Activated CD8-positive, alpha-beta T cell treated with anti-CD3 and anti-CD28 coated beads for 36 hours (primary cell): ENCODE measurements around the gene MPND. TPM values are rescaled to one million over a fixed set of nuclear protein-coding genes. Genes with fewer than 3 reads are reported as not detected.

Experiments
- ATAC-seq: fragments of 200-7000 bp; cut with Tn5 transposase; one replicate; pipeline ENCODE4 v1.10.0; 2021; ENCODE audit warnings: mild to moderate bottlenecking, moderate library complexity
- CTCF ChIA-PET: fragments of 350-600 bp; sonication (Branson Sonifier 250); formaldehyde crosslinking; loops from one replicate; lab custom pipeline; 2021; ENCODE audit warnings: antibody characterized with exemption; lab: Charles Lee
- POLR2A ChIA-PET: fragments of 350-600 bp; sonication (Branson Sonifier 250); formaldehyde crosslinking; loops from one replicate; lab custom pipeline; 2021; ENCODE audit warnings: antibody characterized with exemption; lab: Charles Lee
- DNase-seq: peaks from one replicate; pipeline ENCODE4 v3.0.0-alpha.2; 2020
- H3K27ac Mint-ChIP-seq: one replicate; pipeline ENCODE4 v1.8.0; 2021; ENCODE audit warnings: mild to moderate bottlenecking, mixed read lengths
- H3K27me3 Mint-ChIP-seq: one replicate; pipeline ENCODE4 v1.8.0; 2021; ENCODE audit warnings: mixed read lengths
- H3K36me3 Mint-ChIP-seq: one replicate; pipeline ENCODE4 v1.8.0; 2021; ENCODE audit warnings: low read depth, mixed read lengths
- H3K4me1 Mint-ChIP-seq: one replicate; pipeline ENCODE4 v1.8.0; 2021; ENCODE audit warnings: low read depth, mixed read lengths
- H3K4me3 Mint-ChIP-seq: one replicate; pipeline ENCODE4 v1.8.0; 2021; ENCODE audit warnings: mild to moderate bottlenecking, moderate library complexity, mixed read lengths
- H3K9me3 Mint-ChIP-seq: one replicate; pipeline ENCODE4 v1.8.0; 2021; ENCODE audit warnings: mixed read lengths
- intact Hi-C: fragments of 100-400 bp; cut with micrococcal nuclease; formaldehyde crosslinking; loops from one replicate; pipeline ENCODE4 v1.10.0; 2022
- total RNA-seq, 2 experiments: library from RNA; stranded (reverse); gene quantifications; one replicate each; pipeline ENCODE4 v1.2.3, GENCODE V29; 2021
- TF ChIP-seq, protein P1 (sequence below): fragments of 200-600 bp; IDR thresholded peaks from one replicate; pipeline ENCODE4 v1.8.0; 2022; ENCODE audit warnings: antibody characterized with exemption, mild to moderate bottlenecking

The MPND gene
- total RNA-seq, 2 experiments from 2014 or later = 15.5 to 16.6 TPM

- Mint-ChIP-seq H3K4me3 (no peak overlapping the region), H3K27ac (no peak overlapping the region), H3K36me3 (peaks cover 13% of the 10 kb centered on the region), H3K4me1 (no peaks in the 10 kb centered on the region), H3K9me3 (peaks cover 16% of the 10 kb centered on the region), H3K27me3 (no peaks in the 10 kb centered on the region)
- ChIA-PET CTCF (interaction anchor here (0.5 to 4.0 kb wide), 7 partner anchors 16 to 187 kb away, joined by 3 to 26 read pairs (median 4); no protein-coding TSS in a partner anchor), POLR2A (interaction anchor here (1.0 to 2.3 kb wide), 5 partner anchors 15 to 33 kb away, joined by 3 to 8 read pairs (median 3); partner anchors contain the start of genes FSD1 and MPND)
- no peak for ATAC-seq
- DNase-seq = no peak
- TF ChIP-seq, protein P1, sequence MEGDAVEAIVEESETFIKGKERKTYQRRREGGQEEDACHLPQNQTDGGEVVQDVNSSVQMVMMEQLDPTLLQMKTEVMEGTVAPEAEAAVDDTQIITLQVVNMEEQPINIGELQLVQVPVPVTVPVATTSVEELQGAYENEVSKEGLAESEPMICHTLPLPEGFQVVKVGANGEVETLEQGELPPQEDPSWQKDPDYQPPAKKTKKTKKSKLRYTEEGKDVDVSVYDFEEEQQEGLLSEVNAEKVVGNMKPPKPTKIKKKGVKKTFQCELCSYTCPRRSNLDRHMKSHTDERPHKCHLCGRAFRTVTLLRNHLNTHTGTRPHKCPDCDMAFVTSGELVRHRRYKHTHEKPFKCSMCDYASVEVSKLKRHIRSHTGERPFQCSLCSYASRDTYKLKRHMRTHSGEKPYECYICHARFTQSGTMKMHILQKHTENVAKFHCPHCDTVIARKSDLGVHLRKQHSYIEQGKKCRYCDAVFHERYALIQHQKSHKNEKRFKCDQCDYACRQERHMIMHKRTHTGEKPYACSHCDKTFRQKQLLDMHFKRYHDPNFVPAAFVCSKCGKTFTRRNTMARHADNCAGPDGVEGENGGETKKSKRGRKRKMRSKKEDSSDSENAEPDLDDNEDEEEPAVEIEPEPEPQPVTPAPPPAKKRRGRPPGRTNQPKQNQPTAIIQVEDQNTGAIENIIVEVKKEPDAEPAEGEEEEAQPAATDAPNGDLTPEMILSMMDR = no peak
- intact Hi-C loops = no loop called here
Measured at GRCh38 chr19:4319067-4319718, 24.2 kb upstream of the MPND start.

DNA sequence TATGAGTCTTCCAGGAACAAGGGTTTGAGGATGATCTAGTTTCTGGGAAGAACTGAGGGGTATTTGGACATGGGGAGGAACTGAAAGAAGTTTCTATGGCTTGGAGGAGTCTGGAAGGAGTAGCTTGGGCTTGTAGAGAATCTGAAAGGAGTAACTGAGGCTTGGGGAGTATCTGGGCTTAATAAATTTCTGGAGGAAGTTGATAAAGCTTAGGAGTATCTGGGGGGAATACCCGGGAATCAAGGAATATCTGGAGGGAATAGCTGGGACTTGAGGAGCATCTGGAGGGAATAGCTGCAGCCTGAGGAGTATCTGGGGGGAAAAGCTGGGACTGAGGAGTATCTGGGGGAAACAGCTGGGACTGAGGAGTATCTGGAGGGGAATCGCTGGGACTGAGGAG is 22.9 kb upstream of the MPND start:
- H3K9me3 Mint-ChIP-seq = peaks cover 16% of the 10 kb centered on the region
- no peak for ATAC-seq
- POLR2A ChIA-PET = interaction anchor here (1.0 to 2.3 kb wide), 3 partner anchors 16 to 32 kb away, joined by 3 to 8 read pairs (median 5); partner anchors contain the start of genes FSD1 and MPND
- CTCF ChIA-PET = interaction anchor here (0.6 to 4.0 kb wide), 5 partner anchors 18 to 1204 kb away, joined by 3 to 26 read pairs (median 4); no protein-coding TSS in a partner anchor
- no peaks in the 10 kb centered on the region for H3K27me3 Mint-ChIP-seq
- DNase-seq = no peak
- no peak overlapping the region for H3K4me3 Mint-ChIP-seq
- H3K36me3 Mint-ChIP-seq = peaks cover 13% of the 10 kb centered on the region
- intact Hi-C loops = no loop called here
- no peaks in the 10 kb centered on the region for H3K4me1 Mint-ChIP-seq
- TF ChIP-seq, protein P1 = no peak
- H3K27ac Mint-ChIP-seq = no peak overlapping the region

DNA sequence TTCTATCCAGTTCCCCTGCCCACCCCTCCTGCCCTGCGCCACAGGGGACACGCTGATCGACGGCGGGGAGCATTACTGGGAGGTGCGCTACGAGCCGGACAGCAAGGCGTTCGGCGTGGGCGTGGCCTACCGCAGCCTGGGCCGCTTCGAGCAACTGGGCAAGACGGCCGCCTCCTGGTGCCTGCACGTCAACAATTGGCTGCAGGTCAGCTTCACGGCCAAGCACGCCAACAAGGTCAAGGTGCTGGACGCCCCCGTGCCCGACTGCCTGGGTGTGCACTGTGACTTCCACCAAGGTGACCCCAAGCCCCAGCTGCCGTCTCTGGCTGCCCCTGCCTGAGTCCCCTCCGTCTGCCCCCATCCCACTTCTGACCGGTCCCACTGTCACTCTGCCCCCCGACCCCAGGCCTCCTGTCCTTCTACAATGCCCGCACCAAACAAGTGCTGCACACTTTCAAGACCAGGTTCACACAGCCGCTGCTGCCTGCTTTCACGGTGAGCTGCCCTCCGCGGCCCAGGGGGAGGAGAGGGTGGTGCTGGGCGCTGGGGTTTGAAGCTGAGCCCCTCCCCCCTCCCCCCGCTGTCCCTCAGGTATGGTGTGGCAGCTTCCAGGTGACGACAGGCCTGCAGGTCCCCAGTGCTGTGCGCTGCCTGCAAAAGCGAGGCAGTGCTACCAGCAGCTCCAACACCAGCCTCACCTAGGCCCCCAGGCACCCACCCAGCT is 20.3 kb upstream of the MPND start:
- Mint-ChIP-seq H3K4me3 (no peak overlapping the region), H3K27me3 (no peaks in the 10 kb centered on the region), H3K27ac (no peak overlapping the region), H3K4me1 (peaks cover 18% of the 10 kb centered on the region), H3K36me3 (peaks cover 16% of the 10 kb centered on the region), H3K9me3 (peaks cover 18% of the 10 kb centered on the region)
- TF ChIP-seq, protein P1 = no peak
- ATAC-seq (no peak), DNase-seq (no peak)
- ChIA-PET POLR2A (interaction anchor here (1.0 to 1.6 kb wide), 5 partner anchors 14 to 45 kb away, joined by 3 to 5 read pairs (median 3); partner anchors contain the start of genes FSD1 and MPND), CTCF (interaction anchor here (1.0 to 4.0 kb wide), 5 partner anchors 20 to 56 kb away, joined by 3 to 26 read pairs (median 8); partner anchors contain the start of gene MPND)
- intact Hi-C loops = no loop called here

- no peak for DNase-seq
- H3K4me1 Mint-ChIP-seq = peaks cover 20% of the 10 kb centered on the region
- no peaks in the 10 kb centered on the region for H3K27me3 Mint-ChIP-seq
- intact Hi-C loops = no loop called here
- TF ChIP-seq, protein P1 = no peak
- ATAC-seq = no peak
- no peak overlapping the region for H3K4me3 Mint-ChIP-seq
- H3K27ac Mint-ChIP-seq = no peak overlapping the region
- H3K36me3 Mint-ChIP-seq = peaks cover 16% of the 10 kb centered on the region
- ChIA-PET CTCF (interaction anchor here (1.8 kb wide), 1 partner anchor 29 kb away, joined by 8 read pairs; no protein-coding TSS in a partner anchor), POLR2A (interaction anchor here (1.0 to 1.4 kb wide), 5 partner anchors 10 to 46 kb away, joined by 3 to 4 read pairs (median 3); partner anchors contain the start of gene FSD1)
- H3K9me3 Mint-ChIP-seq = peaks cover 17% of the 10 kb centered on the region
Measured at GRCh38 chr19:4323692-4324091, 19.7 kb upstream of the MPND start.
